Endometrial microvascular endothelial cells (primary cell): ENCODE data around the gene DUSP8. TPM values are rescaled to one million over a fixed set of nuclear protein-coding genes. Genes with fewer than 3 reads are reported as not detected.
"Not testable (repeated sequence)": the region's sequence is repeated elsewhere in the genome, so short reads cannot be mapped to it uniquely, and the experiment has no call there.

Experiments
- in situ Hi-C: cut with HindIII; loops from 2 replicates; pipeline ENCODE4 v1.10.0; 2017; ENCODE audit warnings: low sequenced_read_pairs, low pct_unique_long_range_greater_than_20kb; ENCODE audit errors: inconsistent ontology term
- total RNA-seq: library from RNA; depleted of rRNA; stranded (reverse); fragments of >200 nt; gene quantifications from one replicate; pipeline ENCODE4 v1.2.3, GENCODE V29; 2015; ENCODE audit errors: inconsistent ontology term

The DUSP8 gene
- total RNA-seq, 1 donor from 2014 or later = 11.0 TPM

- in situ Hi-C loops = no loop called here
Observed at GRCh38 chr11:1589996-1590395, 17.9 kb upstream of the DUSP8 start.

- in situ Hi-C loops = not testable (repeated sequence)
Observed at GRCh38 chr11:1589191-1589963, 17.3 kb upstream of the DUSP8 start.

- in situ Hi-C loops = no loop called here
Observed at GRCh38 chr11:1586699-1587098, 14.6 kb upstream of the DUSP8 start.

- in situ Hi-C loops = not testable (repeated sequence)
Observed at GRCh38 chr11:1584661-1585370, 12.7 kb upstream of the DUSP8 start, which contains the start of gene KRTAP5-1. Gene KRTAP5-1 (minus strand): TSS chr11:1585283. CDS start chr11:1585249, 34 bp downstream.

GRCh38 chr11:1582909-1583308, 10.8 kb upstream of the DUSP8 start:
- in situ Hi-C loops = not testable (repeated sequence)

- in situ Hi-C loops = no loop called here
Observed at GRCh38 chr11:1581976-1582375, 9.9 kb upstream of the DUSP8 start.

- in situ Hi-C loops = no loop called here
Observed at GRCh38 chr11:1576825-1577224, 4.8 kb upstream of the DUSP8 start.

- in situ Hi-C loops = not testable (repeated sequence)
Observed at GRCh38 chr11:1575756-1576155, 3.7 kb upstream of the DUSP8 start.

GRCh38 chr11:1574933-1575242, 2.8 kb upstream of the DUSP8 start:
- in situ Hi-C loops = no loop called here

- in situ Hi-C loops = no loop called here
Observed at GRCh38 chr11:1574238-1574932, 2.3 kb upstream of the DUSP8 start.

- in situ Hi-C loops = no loop called here
Observed at GRCh38 chr11:1573903-1574237, 1.8 kb upstream of the DUSP8 start.

GRCh38 chr11:1573077-1573902, 1.2 kb upstream of the DUSP8 start:
- in situ Hi-C loops = no loop called here

- in situ Hi-C loops = no loop called here
Observed at GRCh38 chr11:1571760-1572196, 293 bp downstream of the DUSP8 start.

GRCh38 chr11:1570896-1571759, 943 bp downstream of the DUSP8 start:
- in situ Hi-C loops = no loop called here

- in situ Hi-C loops = no loop called here
Observed at GRCh38 chr11:1570531-1570895, 1.6 kb downstream of the DUSP8 start.

- in situ Hi-C loops = no loop called here
Observed at GRCh38 chr11:1570001-1570453, 2.0 kb downstream of the DUSP8 start.

GRCh38 chr11:1569251-1569780, 2.8 kb downstream of the DUSP8 start:
- in situ Hi-C loops = no loop called here

- in situ Hi-C loops = no loop called here
Observed at GRCh38 chr11:1568441-1568911, 3.6 kb downstream of the DUSP8 start.
